ENCODE measurements around the gene REEP2. TPM values are rescaled to one million over a fixed set of nuclear protein-coding genes. Genes with fewer than 3 reads are reported as not detected.

Gene REEP2
- total RNA-seq, 4 donors from 2014 or later, result 0.54 to 3.6 (median 2.0) TPM; not detected in 1

DNA sequence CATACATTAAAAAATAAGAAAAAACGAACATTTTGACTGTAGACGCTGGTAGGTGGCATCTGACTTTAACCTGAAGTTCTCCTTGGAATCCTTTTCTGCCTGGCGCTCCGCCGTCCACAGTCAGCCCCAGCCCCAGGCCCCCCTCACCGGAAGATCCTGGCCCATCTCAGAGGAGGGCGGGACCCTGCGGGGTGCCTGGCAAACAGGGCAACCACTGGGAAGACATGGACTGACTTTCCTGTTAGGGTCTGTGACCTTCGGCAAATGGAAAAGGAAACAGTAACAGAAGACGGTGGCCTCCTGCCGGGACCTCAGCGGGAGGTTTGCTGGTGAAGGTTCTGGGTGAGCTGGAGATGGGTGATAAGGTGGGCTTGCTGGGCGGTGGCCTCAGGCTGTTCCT is 14.7 kb downstream of the REEP2 start:
- Histone ChIP-seq H3K4me1 (peaks cover 4 to 17% of the 10 kb centered on the region in 2 donors), H3K4me3 (replicated peaks in 1 of 3) (no peak overlapping the region), H3K27ac (no peak overlapping the region), H3K9me3 (no peaks in the 10 kb centered on the region), H3K36me3 (no peaks in the 10 kb centered on the region), H3K27me3 (no peaks in the 10 kb centered on the region)
- intact Hi-C loops (cut with DNase I), result loop anchor here (5.0 kb wide), 1 partner anchor 94 kb away; no protein-coding TSS in a partner anchor
- TF ChIP-seq, protein P1, sequence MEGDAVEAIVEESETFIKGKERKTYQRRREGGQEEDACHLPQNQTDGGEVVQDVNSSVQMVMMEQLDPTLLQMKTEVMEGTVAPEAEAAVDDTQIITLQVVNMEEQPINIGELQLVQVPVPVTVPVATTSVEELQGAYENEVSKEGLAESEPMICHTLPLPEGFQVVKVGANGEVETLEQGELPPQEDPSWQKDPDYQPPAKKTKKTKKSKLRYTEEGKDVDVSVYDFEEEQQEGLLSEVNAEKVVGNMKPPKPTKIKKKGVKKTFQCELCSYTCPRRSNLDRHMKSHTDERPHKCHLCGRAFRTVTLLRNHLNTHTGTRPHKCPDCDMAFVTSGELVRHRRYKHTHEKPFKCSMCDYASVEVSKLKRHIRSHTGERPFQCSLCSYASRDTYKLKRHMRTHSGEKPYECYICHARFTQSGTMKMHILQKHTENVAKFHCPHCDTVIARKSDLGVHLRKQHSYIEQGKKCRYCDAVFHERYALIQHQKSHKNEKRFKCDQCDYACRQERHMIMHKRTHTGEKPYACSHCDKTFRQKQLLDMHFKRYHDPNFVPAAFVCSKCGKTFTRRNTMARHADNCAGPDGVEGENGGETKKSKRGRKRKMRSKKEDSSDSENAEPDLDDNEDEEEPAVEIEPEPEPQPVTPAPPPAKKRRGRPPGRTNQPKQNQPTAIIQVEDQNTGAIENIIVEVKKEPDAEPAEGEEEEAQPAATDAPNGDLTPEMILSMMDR (IDR thresholded peaks at IDR 0.05), result no peak
- no peak for TF ChIP-seq POLR2A (IDR thresholded peaks at IDR 0.05)
- DNase-seq, result no peak
- 89 to 90% methylated on average over 13 of the region's 13 CpGs for WGBS, 2 donors

DNA sequence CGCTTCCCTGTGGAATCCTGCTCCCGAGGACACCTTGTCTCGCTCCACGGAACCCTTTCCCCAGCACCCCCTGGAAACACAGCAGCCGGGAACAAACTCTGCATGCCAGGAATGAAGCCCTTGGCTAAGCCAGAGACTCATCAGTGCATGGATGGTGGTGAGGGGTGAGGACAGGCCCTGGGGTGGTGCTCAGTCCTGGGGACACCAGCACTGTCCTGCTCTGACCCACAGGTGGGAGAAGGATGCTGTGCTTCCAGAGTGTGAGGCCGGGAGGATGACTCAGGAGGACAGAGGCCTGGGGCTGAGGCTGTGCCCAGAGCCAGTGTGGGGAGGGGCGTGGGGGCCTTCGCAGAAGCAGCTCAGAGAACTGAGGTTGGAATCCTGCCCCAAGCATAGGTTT is 15.3 kb downstream of the REEP2 start:
- 84 to 86% methylated on average over 7 to 8 of the region's 8 CpGs for WGBS, 2 donors
- no peak for TF ChIP-seq POLR2A (IDR thresholded peaks at IDR 0.05)
- TF ChIP-seq, protein P1 (IDR thresholded peaks at IDR 0.05), result no peak
- H3K36me3 ChIP-seq, result no peaks in the 10 kb centered on the region
- DNase-seq, result no peak
- H3K4me1 ChIP-seq, result peaks cover 4 to 20% of the 10 kb centered on the region in 2 donors
- intact Hi-C loops (cut with DNase I), result loop anchor here (5.0 kb wide), 1 partner anchor 93 kb away; no protein-coding TSS in a partner anchor
- H3K27me3 ChIP-seq, result no peaks in the 10 kb centered on the region
- no peak overlapping the region for H3K27ac ChIP-seq
- no peaks in the 10 kb centered on the region for H3K9me3 ChIP-seq
- H3K4me3 ChIP-seq (replicated peaks in 1 of 3), result no peak overlapping the region

DNA sequence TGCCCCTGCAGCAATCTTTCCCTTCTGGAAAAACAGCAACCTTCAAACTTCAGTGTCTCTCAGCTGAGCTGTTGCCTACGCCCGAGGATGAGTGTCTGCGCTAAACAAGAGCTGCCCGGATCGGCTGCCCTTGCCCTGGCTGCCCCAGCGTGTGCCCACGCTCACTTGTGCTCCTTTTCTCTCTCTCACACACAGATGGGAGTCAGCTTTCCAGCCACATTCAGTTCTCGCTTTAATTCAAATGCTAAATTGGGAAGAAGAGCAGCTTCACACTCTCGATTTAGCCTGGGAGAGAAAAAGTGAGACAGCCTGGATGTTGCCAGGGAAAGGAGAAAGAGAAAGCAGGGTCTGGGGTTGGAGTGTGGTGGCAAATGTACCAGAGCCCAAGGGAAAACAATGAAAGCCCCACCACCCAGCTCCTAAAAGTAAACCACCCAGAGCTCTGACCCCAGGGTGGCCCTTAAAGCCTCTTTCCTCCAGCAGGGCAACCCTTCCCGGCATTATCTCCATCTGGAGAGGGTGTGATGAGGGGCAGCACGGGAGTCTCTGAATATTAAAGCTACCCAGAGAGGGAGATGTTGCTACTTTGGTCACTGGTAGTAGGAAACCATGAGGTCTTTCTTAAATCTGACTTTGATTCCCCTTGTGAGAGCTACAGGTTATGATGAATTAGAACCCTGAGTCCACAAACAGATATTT is 16.5 kb downstream of the REEP2 start:
- 80 to 81% methylated on average over 11 of the region's 11 CpGs for WGBS, 2 donors
- TF ChIP-seq, protein P1 (IDR thresholded peaks at IDR 0.05), result no peak
- no peak for TF ChIP-seq POLR2A (IDR thresholded peaks at IDR 0.05)
- peaks cover 4 to 10% of the 10 kb centered on the region in 2 donors for H3K4me1 ChIP-seq
- H3K27me3 ChIP-seq, result no peaks in the 10 kb centered on the region
- H3K27ac ChIP-seq, result no peak overlapping the region
- no peaks in the 10 kb centered on the region for H3K36me3 ChIP-seq
- no peaks in the 10 kb centered on the region for H3K9me3 ChIP-seq
- intact Hi-C loops (cut with DNase I), result no loop called here
- H3K4me3 ChIP-seq (replicated peaks in 1 of 3), result no peak overlapping the region
- DNase-seq, result no peak

DNA sequence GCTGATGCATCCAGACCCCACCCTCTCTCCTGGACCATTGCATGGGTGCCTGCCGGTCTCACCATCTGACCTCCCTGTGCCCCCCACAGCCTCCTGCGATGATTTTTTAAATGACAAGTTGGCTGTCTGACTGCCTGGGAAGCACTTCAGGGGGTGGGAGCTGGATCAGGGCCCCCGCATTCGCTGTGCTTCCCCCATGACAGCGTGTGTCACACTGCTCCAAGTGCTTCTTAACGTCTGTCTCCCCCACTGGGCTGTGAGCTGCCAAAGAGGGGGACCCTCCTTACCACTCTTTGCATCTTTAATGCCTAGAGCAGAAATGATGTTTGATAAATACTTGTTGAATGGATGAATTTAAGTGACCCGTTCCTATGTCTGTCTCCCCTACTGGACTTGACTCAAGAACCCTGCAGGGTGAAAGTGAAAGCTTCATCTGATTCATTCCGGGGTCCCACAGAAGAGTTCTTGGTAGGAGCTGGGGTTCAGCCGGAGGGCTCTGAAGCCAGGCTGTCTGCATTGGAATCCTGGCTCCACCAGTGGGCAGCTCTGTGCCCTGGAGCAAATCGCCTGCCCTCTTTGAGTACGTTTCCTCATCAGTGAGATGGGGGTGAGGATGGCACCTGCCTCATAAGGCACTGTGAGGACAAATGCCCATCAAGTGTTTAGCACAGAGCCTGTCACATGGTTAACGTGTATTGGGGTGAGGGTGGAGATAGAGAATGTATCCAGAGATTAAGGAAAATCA is 18.8 kb downstream of the REEP2 start:
- no peaks in the 10 kb centered on the region for H3K27me3 ChIP-seq
- TF ChIP-seq POLR2A (IDR thresholded peaks at IDR 0.05), result no peak
- TF ChIP-seq, protein P1 (IDR thresholded peaks at IDR 0.05), result no peak
- 78% methylated on average over 11 of the region's 12 CpGs for WGBS, 2 donors
- no peak overlapping the region for H3K4me3 ChIP-seq (replicated peaks in 1 of 3)
- no peaks in the 10 kb centered on the region for H3K9me3 ChIP-seq
- H3K4me1 ChIP-seq, result peaks cover 4 to 10% of the 10 kb centered on the region in 2 donors
- no peak overlapping the region for H3K27ac ChIP-seq
- no peak for DNase-seq
- intact Hi-C loops (cut with DNase I), result no loop called here
- H3K36me3 ChIP-seq, result no peaks in the 10 kb centered on the region

DNA sequence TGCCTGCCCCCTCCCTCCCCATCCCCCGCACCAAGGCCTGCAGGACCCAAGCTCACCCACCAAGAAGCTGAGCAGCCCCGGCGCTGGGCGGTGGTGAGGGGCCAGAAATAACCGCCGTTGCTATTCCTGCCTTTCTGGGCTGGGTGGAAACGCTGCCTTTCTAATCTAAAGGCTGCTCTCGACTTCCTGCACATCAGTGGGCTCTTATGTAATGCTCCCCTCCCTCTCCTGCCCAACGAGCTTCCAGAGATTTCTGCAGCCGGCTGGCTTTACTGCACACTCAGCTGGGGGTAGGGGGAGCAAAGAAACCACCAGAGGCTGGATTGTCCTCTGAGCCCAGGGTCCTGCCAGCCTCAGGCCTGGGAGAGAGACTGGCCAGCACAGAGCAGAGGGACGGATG is 19.5 kb downstream of the REEP2 start:
- H3K9me3 ChIP-seq, result no peaks in the 10 kb centered on the region
- no peaks in the 10 kb centered on the region for H3K27me3 ChIP-seq
- intact Hi-C loops (cut with DNase I), result no loop called here
- 40 to 42% methylated on average over 6 to 11 of the region's 11 CpGs for WGBS, 2 donors
- H3K36me3 ChIP-seq, result no peaks in the 10 kb centered on the region
- no peak for DNase-seq
- peaks cover 4 to 17% of the 10 kb centered on the region in 2 donors for H3K4me1 ChIP-seq
- no peak overlapping the region for H3K4me3 ChIP-seq (replicated peaks in 1 of 3)
- H3K27ac ChIP-seq, result no peak overlapping the region
- TF ChIP-seq, protein P1 (IDR thresholded peaks at IDR 0.05), result no peak
- no peak for TF ChIP-seq POLR2A (IDR thresholded peaks at IDR 0.05)

Measured in thyroid gland (tissue), 4 donors.